ENCODE data around the gene SULT1C2.

DNA sequence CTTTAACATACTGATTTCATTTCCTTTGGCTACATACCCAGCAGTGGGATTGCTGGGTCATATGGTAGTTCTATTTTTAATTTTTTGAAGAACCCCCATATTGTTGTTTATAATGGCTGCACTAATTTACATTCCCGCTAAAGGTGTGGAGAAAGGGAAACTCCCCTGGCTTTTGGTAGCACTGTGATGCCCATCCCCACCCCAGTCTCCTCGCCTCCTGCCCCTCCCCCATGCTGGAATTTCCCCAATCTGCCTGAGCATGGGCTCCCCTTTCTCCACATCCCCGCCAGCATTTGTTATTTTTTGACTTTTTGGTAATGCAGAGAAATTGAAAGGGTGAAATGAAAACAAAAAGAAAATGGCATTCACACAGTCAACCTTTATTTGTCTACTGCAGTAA is 59.1 kb downstream of the SULT1C2 start:
- TF ChIP-seq POLR2A (IDR thresholded peaks at IDR 0.05) (no peak), CTCF (IDR thresholded peaks at IDR 0.05) (no peak)
